Peyer's patch (tissue), 4 donors: ENCODE data around the gene IL12RB1. TPM values are rescaled to one million over a fixed set of nuclear protein-coding genes. Genes with fewer than 3 reads are reported as not detected.

Experiments used
- DNase-seq, 3 donors: peaks; one replicate each; pipeline ENCODE4 v3.0.0-alpha.2; 2017 to 2019
- H3K27ac ChIP-seq, 4 donors: fragments of 200-600 bp; sonication (generic); one replicate each; pipeline ENCODE4 v1.5.1; 2016 to 2019
- H3K27me3 ChIP-seq, 2 donors: fragments of 200-600 bp; sonication (generic); one replicate each; pipeline ENCODE4 v1.5.1; 2019
- H3K36me3 ChIP-seq, 3 donors: fragments of 200-600 bp; sonication (generic); one replicate each; pipeline ENCODE4 v1.5.1; 2016 to 2019
- H3K4me1 ChIP-seq, 4 donors: fragments of 200-600 bp; sonication (generic); one replicate each; pipeline ENCODE4 v1.5.1; 2016 to 2019
- H3K4me3 ChIP-seq, 4 donors: fragments of 200-600 bp; sonication (generic); 1 replicate in 3 of 4; 2 replicates in 1 of 4; pipeline ENCODE4 v1.5.1; 2016 to 2019; ENCODE audit warnings: mild to moderate bottlenecking in 1 of 4
- H3K9me3 ChIP-seq, 4 donors: fragments of 200-600 bp; sonication (generic); one replicate each; pipeline ENCODE4 v1.5.1; 2016 to 2019; ENCODE audit warnings: mild to moderate bottlenecking in 1 of 4
- CTCF ChIP-seq, 6 experiments: fragments of 450-650 bp in 4 of 6; fragments of 200-600 bp in 2 of 6; sonication (generic) in 1 of 6; IDR thresholded peaks; one replicate each; pipeline ENCODE4 v1.5.1; 2017 to 2019; ENCODE audit warnings: antibody characterized with exemption in 6 of 6, mild to moderate bottlenecking in 3 of 6, moderate library complexity in 1 of 6
- POLR2A ChIP-seq, 2 donors: fragments of 450-650 bp; IDR thresholded peaks; one replicate each; pipeline ENCODE4 v1.5.1; 2017; ENCODE audit warnings: antibody characterized with exemption in 2 of 2, mild to moderate bottlenecking in 2 of 2, moderate library complexity in 2 of 2
- total RNA-seq, 4 donors: library from RNA; depleted of rRNA; stranded (reverse); fragments of >200 nt; gene quantifications; one replicate each; pipeline ENCODE4 v1.1.0, GENCODE V29; 2016

Gene IL12RB1
- total RNA-seq, 4 donors from 2014 or later: 1.2 to 19.0 (median 2.8) TPM

GRCh38 chr19:18070181-18070580, 16.6 kb downstream of the IL12RB1 start:
- no peaks in the 10 kb centered on the region for H3K36me3 ChIP-seq
- no peak overlapping the region for H3K4me3 ChIP-seq
- H3K9me3 ChIP-seq: no peaks in the 10 kb centered on the region
- H3K27ac ChIP-seq: no peak overlapping the region
- H3K4me1 ChIP-seq: no peaks in the 10 kb centered on the region
- H3K27me3 ChIP-seq: no peaks in the 10 kb centered on the region
- TF ChIP-seq CTCF (IDR thresholded peaks at IDR 0.05): no peak
- TF ChIP-seq POLR2A (IDR thresholded peaks at IDR 0.05): no peak
- no peak for DNase-seq

GRCh38 chr19:18069383-18069782, 17.4 kb downstream of the IL12RB1 start:
- no peak overlapping the region for H3K4me3 ChIP-seq
- no peaks in the 10 kb centered on the region for H3K27me3 ChIP-seq
- no peak overlapping the region for H3K27ac ChIP-seq
- DNase-seq: no peak
- H3K9me3 ChIP-seq: no peaks in the 10 kb centered on the region
- no peaks in the 10 kb centered on the region for H3K36me3 ChIP-seq
- no peaks in the 10 kb centered on the region for H3K4me1 ChIP-seq
- TF ChIP-seq CTCF (IDR thresholded peaks at IDR 0.05): no peak
- no peak for TF ChIP-seq POLR2A (IDR thresholded peaks at IDR 0.05)

- DNase-seq: no peak
- H3K27me3 ChIP-seq: no peaks in the 10 kb centered on the region
- no peaks in the 10 kb centered on the region for H3K9me3 ChIP-seq
- no peak for TF ChIP-seq CTCF (IDR thresholded peaks at IDR 0.05)
- no peak for TF ChIP-seq POLR2A (IDR thresholded peaks at IDR 0.05)
- no peak overlapping the region for H3K4me3 ChIP-seq
- H3K36me3 ChIP-seq: no peaks in the 10 kb centered on the region
- H3K4me1 ChIP-seq: no peaks in the 10 kb centered on the region
- no peak overlapping the region for H3K27ac ChIP-seq
Measured at GRCh38 chr19:18068395-18068794, 18.3 kb downstream of the IL12RB1 start.

- no peak for TF ChIP-seq POLR2A (IDR thresholded peaks at IDR 0.05)
- TF ChIP-seq CTCF (IDR thresholded peaks at IDR 0.05): no peak
- DNase-seq: no peak
- Histone ChIP-seq H3K27me3 (no peaks in the 10 kb centered on the region), H3K4me3 (no peak overlapping the region), H3K36me3 (no peaks in the 10 kb centered on the region), H3K4me1 (no peaks in the 10 kb centered on the region), H3K27ac (no peak overlapping the region), H3K9me3 (no peaks in the 10 kb centered on the region)
Measured at GRCh38 chr19:18065173-18065495, 21.6 kb downstream of the IL12RB1 start.

GRCh38 chr19:18063463-18063862, 23.3 kb downstream of the IL12RB1 start:
- no peak for DNase-seq
- Histone ChIP-seq H3K9me3 (no peaks in the 10 kb centered on the region), H3K4me1 (peaks cover 0 to 3% (median 1%) of the 10 kb centered on the region in 4 donors), H3K4me3 (no peak overlapping the region), H3K27ac (no peak overlapping the region), H3K27me3 (no peaks in the 10 kb centered on the region), H3K36me3 (no peaks in the 10 kb centered on the region)
- TF ChIP-seq POLR2A (IDR thresholded peaks at IDR 0.05) (no peak), CTCF (IDR thresholded peaks at IDR 0.05) (peak in 1 of 6 experiments; percentile 6)

- H3K4me1 ChIP-seq: peaks cover 0 to 11% (median 7%) of the 10 kb centered on the region in 4 donors
- no peak for TF ChIP-seq POLR2A (IDR thresholded peaks at IDR 0.05)
- no peak for TF ChIP-seq CTCF (IDR thresholded peaks at IDR 0.05)
- no peak overlapping the region for H3K27ac ChIP-seq
- H3K9me3 ChIP-seq: no peaks in the 10 kb centered on the region
- H3K4me3 ChIP-seq: no peak overlapping the region
- H3K36me3 ChIP-seq: no peaks in the 10 kb centered on the region
- DNase-seq: no peak
- no peaks in the 10 kb centered on the region for H3K27me3 ChIP-seq
Measured at GRCh38 chr19:18062028-18062427, 24.7 kb downstream of the IL12RB1 start.
